ENCODE measurements around the gene NEGR1.
A peak's percentile ranks its signal among the peaks of the same experiment; 100 is the strongest.

NEGR1 gene

GRCh38 chr1:72023063-72023930 lies 259.0 kb downstream of the NEGR1 start:
- no peak for DNase-seq

- DNase-seq, result no peak
Measured at GRCh38 chr1:72018562-72018961, 263.8 kb downstream of the NEGR1 start.

GRCh38 chr1:72015006-72015405 lies 267.3 kb downstream of the NEGR1 start:
- DNase-seq, result no peak

- DNase-seq, result no peak
Measured at GRCh38 chr1:72013161-72013560, 269.2 kb downstream of the NEGR1 start.

GRCh38 chr1:72011721-72012120 lies 270.6 kb downstream of the NEGR1 start:
- DNase-seq, result no peak

GRCh38 chr1:72010094-72010431 lies 272.3 kb downstream of the NEGR1 start:
- DNase-seq, result no peak

- DNase-seq, result peak in 1 of 3 donors; percentile 22
Measured at GRCh38 chr1:72009173-72010093, 272.9 kb downstream of the NEGR1 start.

DNA sequence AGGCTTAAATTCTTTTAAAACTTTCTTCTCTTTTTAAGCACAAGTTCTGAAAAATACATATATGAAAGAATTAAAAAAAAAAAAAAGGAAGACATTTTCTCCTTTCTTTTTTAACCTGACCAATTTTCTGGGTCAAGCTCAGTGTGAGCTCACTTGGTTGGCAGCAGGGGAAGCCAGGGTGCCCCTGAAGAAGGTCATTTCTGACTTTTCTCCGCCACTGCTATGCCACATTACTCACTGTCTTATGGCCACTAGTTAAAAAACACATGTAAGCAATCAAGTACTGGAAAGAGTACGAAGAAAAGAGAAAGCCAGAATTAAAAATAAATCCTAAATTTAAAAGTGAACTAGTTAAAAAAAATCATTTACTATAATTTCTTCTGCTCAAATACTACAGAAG lies 275.0 kb downstream of the NEGR1 start:
- no peak for DNase-seq

DNA sequence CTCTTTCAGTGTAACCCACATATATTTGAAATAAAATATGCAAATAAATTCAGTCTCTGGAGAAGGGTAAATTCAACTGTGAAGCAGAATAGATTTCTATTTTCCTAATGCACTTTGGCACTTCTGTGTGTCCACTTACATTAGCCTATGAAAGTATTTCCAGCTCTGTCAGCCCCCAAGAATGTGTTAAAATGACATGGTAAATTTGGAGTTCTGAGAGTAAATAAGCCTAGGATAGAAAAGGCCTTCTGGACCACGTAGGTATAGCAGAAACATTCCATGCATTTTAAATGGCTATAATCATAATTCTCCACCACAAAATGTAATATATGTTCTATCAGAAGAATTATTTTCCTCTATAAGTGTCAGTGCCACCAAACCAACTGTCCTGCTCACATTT lies 276.2 kb downstream of the NEGR1 start:
- no peak for DNase-seq

DNA sequence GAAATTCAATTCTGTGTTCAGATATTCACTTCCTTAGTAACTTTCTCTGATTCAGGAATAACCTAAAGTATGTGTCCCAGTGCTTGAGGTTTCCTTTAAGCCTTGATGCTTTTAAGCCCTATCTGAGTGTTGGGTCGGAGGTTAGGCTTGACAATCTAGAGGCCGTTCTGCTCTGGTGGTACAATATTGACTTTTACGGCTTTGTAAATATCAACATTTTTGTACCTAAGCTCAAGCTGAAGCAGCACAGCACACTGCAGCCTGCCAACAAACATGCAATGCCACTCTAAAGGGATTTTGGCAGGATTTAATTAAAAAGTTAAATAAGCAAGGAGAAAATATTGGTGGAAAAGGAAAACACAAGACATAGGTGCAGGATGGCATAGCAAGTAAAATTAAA lies 279.2 kb downstream of the NEGR1 start:
- no peak for DNase-seq

DNA sequence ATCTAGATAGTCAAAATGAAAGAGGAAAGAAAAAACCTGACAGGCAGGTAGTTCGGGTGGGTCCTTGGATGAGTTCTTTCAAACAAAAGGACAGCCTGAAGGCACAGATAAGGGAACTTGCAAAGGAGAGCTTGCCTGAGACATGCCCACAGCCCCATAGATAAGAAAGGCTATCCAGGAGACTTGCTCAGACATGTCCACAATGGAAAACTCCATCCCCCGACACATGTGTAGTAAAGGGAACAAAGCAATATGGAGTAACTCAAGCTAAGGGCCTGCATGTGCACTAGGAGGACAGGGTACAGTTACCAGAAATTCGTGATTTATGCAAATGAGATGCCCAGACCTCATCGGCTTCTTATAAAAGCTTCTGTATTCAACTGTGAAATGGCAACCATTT lies 281.5 kb downstream of the NEGR1 start:
- no peak for DNase-seq

- DNase-seq, result no peak
Measured at GRCh38 chr1:71994646-71995045, 287.7 kb downstream of the NEGR1 start.

DNA sequence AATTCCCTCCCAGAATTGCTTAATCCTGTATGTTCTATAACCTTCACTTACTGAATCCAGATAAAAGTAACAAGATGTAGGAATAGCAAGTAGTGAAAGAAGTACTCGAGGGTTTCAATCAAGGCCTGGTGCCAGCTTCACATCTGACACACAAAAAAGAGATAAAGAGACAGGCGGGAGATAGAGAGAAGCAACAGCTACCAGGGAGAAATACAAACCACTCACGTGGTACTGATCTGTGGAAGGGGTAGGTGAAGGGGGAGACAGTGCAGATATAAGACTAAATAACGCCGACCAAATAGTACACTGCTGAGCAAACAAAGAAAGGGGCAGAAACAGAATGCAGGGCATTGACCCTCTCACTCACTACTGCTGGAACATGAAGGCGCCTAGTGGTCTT lies 295.2 kb downstream of the NEGR1 start:
- no peak for DNase-seq

DNA sequence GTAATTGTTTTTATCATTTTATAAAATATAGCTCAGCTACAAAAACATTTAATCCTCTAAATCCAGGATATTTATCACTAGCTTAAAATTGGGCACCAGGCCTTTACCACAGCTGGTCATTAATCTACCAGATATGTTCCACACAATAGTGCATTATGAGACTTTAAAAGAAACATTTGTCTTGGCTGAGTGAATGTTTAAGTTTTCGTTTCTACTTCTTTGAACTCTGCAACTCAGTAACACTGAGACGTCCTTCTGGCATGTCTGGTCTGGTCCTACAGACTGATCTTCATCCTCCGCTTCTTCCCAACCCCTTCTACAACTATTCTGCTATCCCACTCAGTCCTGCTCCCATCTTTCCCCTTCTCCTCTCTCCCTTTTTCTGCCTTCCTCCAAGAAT lies 296.2 kb downstream of the NEGR1 start:
- no peak for DNase-seq

GRCh38 chr1:71980556-71980955 lies 301.8 kb downstream of the NEGR1 start:
- no peak for DNase-seq

DNA sequence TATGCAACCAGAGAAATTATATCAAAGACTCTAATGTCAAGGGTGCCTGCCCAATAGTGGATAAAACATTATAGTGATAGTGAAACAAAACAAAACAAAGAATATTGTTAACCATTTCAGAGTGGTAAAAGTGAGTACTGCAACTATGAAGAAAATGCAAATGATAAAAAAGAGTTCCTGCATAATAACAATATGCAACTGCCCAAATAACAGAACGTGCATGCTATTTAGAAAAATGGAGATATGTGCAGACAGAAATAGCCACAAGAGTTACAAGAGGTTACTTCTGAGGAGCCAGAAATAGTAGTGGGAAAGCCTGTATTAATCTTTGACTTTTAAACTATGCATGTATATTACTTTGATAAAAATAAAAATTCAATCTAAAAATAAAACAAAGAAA lies 302.5 kb downstream of the NEGR1 start:
- no peak for DNase-seq

GRCh38 chr1:71967670-71968069 lies 314.7 kb downstream of the NEGR1 start:
- peak in 2 of 3 donors; percentile 14 to 21 for DNase-seq

GRCh38 chr1:71964188-71964587 lies 318.2 kb downstream of the NEGR1 start:
- DNase-seq, result no peak

DNA sequence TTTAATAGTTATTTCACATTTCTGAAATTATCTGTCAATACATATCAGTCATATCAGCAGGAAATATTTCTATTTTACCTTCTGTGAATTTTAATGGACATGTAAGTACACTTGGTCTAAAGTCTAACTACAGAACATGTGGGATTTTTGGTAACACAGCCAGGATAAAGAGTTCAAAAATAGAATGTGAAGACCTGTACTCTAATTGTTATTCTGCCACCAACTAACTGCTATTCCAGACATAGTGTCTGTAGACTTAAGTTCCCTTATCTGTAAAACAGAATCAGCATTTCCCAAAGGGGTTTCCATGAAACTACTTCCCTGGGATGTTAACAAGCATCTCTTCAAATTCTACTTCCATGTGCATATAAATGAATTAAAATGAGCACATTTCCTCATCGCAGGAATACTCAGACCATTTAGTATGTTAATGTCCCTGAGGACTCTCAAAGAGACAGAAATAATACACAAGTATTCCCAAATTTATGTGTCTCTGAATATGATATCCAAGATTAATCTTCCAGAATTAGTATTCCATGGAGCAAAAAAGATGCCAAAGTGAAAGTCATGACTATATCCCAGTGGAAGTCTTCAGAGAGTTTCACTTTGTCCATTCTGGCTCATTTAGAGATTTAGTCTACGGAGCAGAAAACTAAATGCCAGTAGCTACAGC lies 325.6 kb downstream of the NEGR1 start:
- no peak for DNase-seq

DNA sequence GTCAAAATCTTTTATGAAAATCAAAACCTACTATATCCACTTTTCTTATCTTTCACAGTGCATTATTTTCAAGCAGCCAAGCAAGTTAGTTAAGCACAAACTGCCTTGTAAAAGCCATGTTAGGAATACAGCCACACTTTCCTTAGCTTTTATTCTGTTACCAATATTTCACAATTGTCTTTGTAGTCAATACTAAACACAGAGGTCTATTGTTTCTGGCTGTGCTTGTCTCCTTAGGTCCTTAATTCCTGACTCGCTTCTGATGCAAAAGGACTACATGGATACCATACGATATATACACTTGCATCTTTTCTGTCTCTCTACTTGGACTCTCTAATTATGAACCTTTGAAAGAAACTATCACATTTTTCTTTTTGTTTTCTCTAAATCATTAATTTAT lies 331.8 kb downstream of the NEGR1 start:
- no peak for DNase-seq

GRCh38 chr1:71949681-71950080 lies 332.7 kb downstream of the NEGR1 start:
- peak in 2 of 3 donors; percentile 10 to 58 for DNase-seq

DNA sequence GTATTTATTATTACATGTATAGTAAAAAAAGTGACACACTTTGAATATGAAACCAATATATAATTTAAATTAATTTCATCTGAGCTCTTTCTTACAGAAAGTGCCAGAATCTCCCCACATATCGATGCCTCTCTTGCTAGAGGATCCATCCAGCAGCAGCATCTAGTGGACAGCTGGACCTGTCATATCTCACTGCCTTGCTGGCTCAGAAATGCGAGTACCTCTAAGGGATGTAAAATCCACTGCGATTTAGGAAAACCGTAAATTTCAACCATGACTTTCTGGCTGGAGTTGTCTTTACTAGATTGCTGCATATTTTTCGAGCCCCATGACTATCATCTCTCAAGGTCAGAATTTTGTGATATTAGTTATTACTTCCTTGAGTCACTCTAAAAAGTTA lies 333.8 kb downstream of the NEGR1 start:
- no peak for DNase-seq

GRCh38 chr1:71944006-71944405 lies 338.3 kb downstream of the NEGR1 start:
- no peak for DNase-seq
